Measurements from ENCODE around the gene LDLRAD4.

The LDLRAD4 gene

DNA sequence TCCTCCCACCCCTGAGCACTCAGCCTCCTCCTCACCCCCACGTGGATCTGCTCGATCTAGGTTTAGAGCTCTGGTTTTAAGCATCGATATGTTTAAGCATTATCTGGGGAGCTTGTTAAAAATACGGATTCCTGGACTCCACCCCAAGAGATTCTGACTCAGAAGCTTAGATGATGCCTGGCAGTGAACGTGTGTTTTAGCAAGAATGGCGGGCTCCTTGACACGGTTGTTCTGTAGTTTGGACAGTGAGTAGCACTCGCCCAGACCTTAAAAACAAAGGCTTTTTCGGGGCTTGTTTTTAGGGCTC is 47.3 kb downstream of the LDLRAD4 start:
- no peak for DNase-seq (ENCODE audit: low read depth)

DNA sequence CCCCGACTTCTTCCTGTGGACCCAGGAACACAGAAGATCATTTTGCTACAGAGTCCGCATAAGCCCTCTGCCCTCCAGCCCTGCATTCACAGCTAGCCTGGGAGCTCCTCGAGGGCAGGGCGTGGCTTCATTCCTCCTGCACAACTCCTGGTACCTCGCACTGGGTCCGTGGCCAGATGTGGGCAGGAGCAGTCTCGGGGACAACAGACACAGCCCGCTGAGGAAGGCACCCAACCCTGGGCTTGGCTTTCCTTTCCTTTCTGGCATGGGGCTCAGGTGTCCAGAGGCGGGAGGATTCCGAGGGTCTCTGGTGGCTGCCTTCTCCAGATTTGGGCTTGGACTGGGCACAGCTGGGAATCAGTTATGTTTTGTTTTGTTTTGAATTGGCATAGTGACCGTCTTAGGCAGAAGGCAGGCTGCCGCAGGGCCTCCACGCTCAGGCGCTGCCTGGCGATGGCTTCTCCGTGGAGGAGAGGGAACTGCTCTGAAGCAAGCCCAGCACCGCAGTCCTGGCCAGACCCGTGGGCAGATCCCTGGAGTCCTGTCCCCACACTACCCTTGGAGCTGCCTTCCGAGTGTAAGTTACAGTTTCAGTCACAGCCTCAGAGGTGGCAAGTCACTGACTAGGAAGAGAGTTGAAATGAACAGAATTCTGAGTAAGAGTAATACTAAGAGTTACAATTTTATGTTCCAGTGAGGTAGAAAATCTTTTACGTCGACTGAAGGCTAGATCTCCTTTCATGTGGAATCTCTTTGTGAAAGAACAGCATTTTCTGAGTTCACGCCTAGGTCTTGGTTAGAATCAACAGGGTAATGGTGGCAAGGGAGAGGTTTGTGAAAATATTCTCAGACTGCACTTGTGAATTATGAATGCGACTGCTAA is 47.9 kb downstream of the LDLRAD4 start:
- no peak for DNase-seq (ENCODE audit: low read depth)

GRCh38 chr18:13267431-13267873 is 48.9 kb downstream of the LDLRAD4 start:
- no peak for DNase-seq (ENCODE audit: low read depth)

DNA sequence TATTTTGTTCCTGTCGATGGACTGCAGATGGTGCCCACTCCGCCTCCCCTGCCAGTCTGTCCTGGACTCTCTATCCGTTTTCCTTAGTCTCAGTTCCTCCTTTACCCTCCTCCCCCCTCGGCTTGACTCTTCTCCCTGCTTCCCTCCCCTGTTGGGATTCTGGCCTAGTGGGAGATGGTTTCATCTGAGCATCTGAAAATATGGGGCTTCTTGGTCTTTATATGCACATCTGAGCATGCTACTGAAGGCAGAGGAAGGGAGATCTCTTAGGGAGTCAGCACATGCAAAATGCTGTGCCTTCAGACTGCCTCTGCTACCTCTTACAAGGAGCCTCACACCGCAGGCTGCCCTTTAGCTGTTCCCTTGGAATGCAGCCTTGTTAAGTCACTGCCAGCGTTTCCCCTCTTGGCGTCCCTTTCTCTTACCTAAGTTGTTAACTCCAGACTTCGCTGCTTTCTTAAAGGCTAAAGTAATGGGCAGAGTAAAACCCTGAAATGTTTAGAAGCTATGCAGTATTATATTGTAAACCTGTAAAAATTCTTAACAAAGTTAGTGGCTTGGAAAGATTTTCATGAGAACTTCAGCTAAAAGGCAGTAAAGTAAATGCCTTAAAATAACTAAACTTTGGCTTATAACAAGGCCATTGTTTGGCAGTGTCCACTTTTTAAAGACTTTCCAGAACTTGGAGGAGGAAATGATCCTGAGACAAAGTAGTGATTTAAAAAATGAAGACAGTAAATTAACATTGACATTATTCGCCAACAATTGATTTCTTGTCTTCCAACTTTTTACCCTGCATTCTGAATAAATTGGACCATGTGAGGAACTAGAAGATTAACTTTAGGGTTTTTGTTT is 49.8 kb downstream of the LDLRAD4 start:
- DNase-seq (ENCODE audit: low read depth): no peak

- DNase-seq (ENCODE audit: low read depth): no peak
These were observed 50.4 kb downstream of the LDLRAD4 start for GRCh38 chr18:13269013-13269280.

GRCh38 chr18:13269521-13270011 is 51.0 kb downstream of the LDLRAD4 start:
- DNase-seq (ENCODE audit: low read depth): no peak

DNA sequence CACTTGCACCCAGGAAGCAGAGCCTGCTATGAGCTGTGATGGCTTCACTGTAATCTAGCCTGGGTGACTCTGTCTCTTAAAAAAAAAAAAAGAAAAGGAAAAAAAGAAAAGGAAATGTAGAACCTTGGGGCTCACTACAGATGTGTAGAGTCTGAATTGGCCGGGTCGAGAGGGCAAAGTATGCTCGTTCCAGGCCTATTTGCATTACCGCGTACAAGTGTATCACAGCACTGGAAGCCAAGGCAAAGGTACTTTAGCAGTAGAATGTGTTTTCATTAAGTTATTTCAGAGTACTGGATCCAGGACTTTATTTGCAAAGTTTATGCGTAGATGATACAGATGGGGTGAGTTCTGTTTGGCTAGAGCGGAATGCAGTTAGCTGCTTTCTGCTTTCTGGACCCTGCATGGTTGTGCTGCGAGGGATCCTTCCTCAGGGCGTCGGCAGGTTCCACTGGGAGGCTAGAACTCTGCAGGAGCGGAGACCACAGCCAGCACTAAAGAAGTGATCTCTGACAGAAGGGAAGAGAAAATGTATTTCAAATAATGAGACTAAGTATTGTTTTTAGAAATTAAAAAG is 51.8 kb downstream of the LDLRAD4 start:
- no peak for DNase-seq (ENCODE audit: low read depth)

DNA sequence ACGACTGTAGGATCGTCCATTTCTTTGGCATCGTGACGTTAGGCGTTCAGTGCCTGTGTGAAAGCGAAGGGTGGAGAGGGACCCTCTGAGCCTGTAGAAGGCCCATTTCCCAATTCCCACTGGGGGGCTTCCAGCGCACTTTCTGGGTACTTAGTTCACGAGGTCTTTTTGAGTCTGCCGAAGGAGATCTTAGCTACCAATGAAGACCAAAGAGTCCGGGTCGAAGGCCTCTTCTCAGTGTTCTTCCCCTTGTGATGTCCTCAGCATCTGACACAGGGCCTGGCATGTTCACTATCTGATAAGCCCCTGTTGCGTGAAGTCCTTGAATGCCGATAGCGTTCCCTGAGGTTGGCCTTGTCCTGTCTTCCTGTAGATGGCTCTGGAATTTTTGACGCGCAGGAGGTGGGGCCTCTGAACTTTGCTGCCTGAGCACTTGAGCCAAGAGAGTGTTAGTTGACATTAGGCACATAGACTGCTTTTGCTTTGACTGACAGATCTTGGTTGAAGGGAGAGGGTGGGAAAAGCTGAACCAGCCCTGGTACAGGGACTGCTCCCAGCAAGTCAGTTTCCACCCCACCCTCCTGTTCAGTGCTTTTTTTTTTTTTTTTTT is 52.8 kb downstream of the LDLRAD4 start:
- no peak for DNase-seq (ENCODE audit: low read depth)

GRCh38 chr18:13272416-13272815 is 53.9 kb downstream of the LDLRAD4 start:
- DNase-seq (ENCODE audit: low read depth): no peak

GRCh38 chr18:13273800-13274199 is 55.2 kb downstream of the LDLRAD4 start:
- DNase-seq (ENCODE audit: low read depth): no peak

- no peak for DNase-seq (ENCODE audit: low read depth)
These were observed 56.5 kb downstream of the LDLRAD4 start for GRCh38 chr18:13275075-13275474.

DNA sequence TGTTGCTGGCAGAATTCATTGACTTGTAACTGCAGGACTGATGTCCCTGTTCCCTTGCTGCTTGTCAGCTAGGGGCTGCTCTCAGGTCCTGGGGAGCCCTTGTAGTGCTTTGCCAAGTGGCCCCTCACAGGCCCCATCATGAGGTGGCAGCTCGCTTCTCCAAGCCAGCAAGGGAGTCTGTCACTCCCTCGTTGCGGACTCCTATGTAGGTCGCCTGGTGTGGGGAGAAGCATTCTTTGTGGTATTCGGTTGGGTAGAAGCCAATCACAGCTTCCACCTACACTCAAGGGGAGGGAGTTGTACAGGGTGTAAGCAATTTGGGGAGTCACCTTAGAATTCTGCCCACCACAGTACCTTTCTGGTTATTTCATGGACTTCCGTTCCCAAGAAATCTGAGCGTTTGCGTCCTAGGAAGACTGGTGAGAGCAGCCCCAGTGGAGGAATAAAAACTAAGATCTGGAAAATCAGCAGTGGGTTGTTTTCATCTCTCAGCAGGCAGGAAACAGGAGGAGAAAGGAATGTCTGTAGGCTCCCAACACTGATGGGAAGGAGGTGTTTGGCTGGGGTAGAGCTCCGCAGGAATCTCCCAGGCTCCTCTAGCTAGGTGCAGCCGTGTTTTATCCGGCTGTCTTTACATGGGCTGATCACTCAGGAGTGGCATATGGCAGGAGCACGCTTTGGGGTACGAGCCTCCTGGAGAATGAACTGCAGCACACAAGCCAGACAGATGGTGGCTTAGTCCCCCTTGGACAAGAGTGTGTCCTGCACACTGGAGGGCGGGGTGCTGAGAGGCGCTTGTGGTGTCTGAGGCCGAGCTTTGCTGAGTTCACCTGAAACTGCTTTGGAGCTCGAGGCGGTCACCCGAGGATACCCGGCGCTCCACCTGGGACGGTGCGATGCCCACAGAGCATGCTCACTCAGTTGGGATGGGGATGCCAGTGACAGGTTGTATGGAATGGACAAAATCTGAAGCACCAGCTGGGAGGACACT is 58.3 kb downstream of the LDLRAD4 start:
- DNase-seq (ENCODE audit: low read depth): no peak

- DNase-seq (ENCODE audit: low read depth): no peak
These were observed 59.6 kb downstream of the LDLRAD4 start for GRCh38 chr18:13278062-13278630.

DNA sequence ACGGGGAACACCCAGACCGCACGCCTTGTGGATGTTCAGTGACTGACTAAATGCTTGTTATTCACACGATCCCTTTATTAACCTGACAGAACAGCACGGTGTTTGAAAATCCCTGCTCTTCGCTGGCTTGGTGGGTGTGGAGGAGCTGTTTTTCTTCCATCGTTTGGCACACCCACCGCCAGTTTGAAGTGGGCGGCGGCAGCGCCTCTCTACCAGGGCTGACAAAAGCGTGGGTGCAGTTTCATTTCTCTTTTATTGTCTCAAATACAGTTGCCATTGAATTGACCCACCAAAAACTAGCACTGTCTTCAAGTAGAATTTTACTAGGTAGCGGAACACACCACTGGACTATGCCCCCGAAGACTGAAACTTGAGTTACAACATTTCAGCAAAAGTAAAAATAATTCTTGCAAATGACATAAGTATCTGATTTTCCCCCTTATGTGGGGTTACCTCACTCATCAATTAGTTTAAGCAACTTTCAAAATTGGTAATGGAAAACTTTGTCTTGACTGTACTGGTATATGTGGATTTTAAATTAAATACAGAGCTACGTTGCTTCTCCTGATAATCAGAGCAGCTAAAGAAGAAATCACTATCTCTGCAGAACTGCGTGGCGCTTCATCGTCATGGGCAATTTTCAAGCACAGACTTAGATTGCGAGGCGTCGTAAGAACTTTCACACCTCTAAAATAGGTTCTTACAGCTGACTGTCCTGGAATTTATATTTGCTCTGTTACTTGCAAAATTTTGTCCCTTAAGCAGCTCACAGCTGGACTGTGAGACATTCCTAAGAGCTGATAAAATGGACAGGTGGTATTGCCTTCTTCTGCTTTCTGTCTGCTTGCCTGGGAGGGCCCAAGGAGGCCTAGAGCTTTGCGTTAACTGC is 60.9 kb downstream of the LDLRAD4 start:
- DNase-seq (ENCODE audit: low read depth): no peak

- no peak for DNase-seq (ENCODE audit: low read depth)
These were observed 61.7 kb downstream of the LDLRAD4 start for GRCh38 chr18:13280070-13280795.

- DNase-seq (ENCODE audit: low read depth): no peak
These were observed 62.8 kb downstream of the LDLRAD4 start for GRCh38 chr18:13281406-13281805.

DNA sequence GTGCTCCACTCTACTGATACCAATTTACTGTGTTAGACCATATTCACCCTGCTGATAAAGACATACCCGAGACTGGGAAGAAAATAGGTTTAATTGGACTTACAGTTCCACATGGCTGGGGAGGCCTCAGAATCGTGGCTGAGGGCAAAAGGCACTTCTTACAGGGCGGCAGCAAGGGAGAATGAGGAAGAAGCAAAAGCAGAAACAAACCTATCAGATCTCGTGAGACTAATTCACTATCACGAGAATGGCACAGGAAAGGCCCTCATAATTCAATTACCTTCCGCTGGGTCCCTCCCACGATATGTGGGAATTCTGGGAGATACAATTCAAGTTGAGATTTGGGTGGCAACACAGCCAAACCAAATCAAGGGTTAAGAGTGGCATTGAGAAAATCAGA is 65.2 kb downstream of the LDLRAD4 start:
- no peak for DNase-seq (ENCODE audit: low read depth)

GRCh38 chr18:13284330-13285027 is 65.9 kb downstream of the LDLRAD4 start:
- DNase-seq (ENCODE audit: low read depth): no peak

GRCh38 chr18:13285874-13286273 is 67.3 kb downstream of the LDLRAD4 start:
- DNase-seq (ENCODE audit: low read depth): no peak
